SK-N-SH (cell line): Measurements from ENCODE around the gene DHCR24. TPM values are rescaled to one million over a fixed set of nuclear protein-coding genes. Genes with fewer than 3 reads are reported as not detected.

ENCODE experiments used
- CTCF ChIA-PET: fragments of 300-600, 350-600 bp; formaldehyde crosslinking; extraction: SDS; loops from one replicate; lab custom pipeline; 2021; lab: Yijun Ruan, JAX
- POLR2A ChIA-PET: fragments of 350-600 bp; sonication (Branson Sonifier 250); formaldehyde crosslinking; extraction: SDS; loops from one replicate; lab custom pipeline; 2020; ENCODE audit warnings: antibody characterized with exemption, inconsistent platforms; lab: Yijun Ruan, JAX
- DNase-seq: peaks from one replicate; pipeline ENCODE4 v3.0.0; 2012
- H2AFZ ChIP-seq: fragments of 200-600 bp; sonication (generic); 2 replicates; pipeline ENCODE4 v1.8.1; 2016; ENCODE audit warnings: antibody characterized with exemption, mild to moderate bottlenecking, low read depth
- H3F3A ChIP-seq: fragments of 200-600 bp; sonication (generic); replicated peaks from 2 replicates; pipeline ENCODE3; 2016; ENCODE audit warnings: antibody characterized with exemption, mild to moderate bottlenecking; ENCODE audit not compliant: insufficient read depth
- H3K27ac ChIP-seq, 2 experiments: fragments of 200-500 bp in 1 of 2; fragments of 200-600 bp in 1 of 2; sonication (Bioruptor generic) in 1 of 2; sonication (generic), shearing (Covaris generic) in 1 of 2; 2 replicates each; pipeline versions ENCODE4 v1.5.1 to v1.6.1; 2014 to 2016; ENCODE audit warnings: low read depth in 2 of 2, inconsistent platforms in 1 of 2, low read length in 1 of 2, mild to moderate bottlenecking in 1 of 2, mixed read lengths in 1 of 2
- H3K27me3 ChIP-seq: fragments of 200-600 bp; sonication (generic), shearing (Covaris generic); 2 replicates; pipeline ENCODE4 v1.6.1; 2016; ENCODE audit warnings: mixed run types; ENCODE audit not compliant: insufficient read depth
- H3K36me3 ChIP-seq, 2 experiments: fragments of 200-500 bp in 1 of 2; fragments of 200-600 bp in 1 of 2; sonication (Bioruptor generic) in 1 of 2; sonication (generic) in 1 of 2; replicated peaks in 1 of 2; 2 replicates each; pipeline versions ENCODE3 to v1.5.1; 2014 to 2016; ENCODE audit warnings: low read length in 1 of 2, mild to moderate bottlenecking in 1 of 2; ENCODE audit not compliant: insufficient read depth in 2 of 2, control insufficient read depth in 1 of 2
- H3K4me1 ChIP-seq, 2 experiments: fragments of 200-500 bp in 1 of 2; fragments of 200-600 bp in 1 of 2; sonication (Bioruptor generic) in 1 of 2; sonication (generic), shearing (Covaris generic) in 1 of 2; 2 replicates each; pipeline versions ENCODE4 v1.5.1 to v1.6.1; 2014 to 2016; ENCODE audit warnings: low read depth in 1 of 2, low read length in 1 of 2, mixed run types in 1 of 2; ENCODE audit not compliant: insufficient read depth in 2 of 2, control insufficient read depth in 1 of 2
- H3K4me2 ChIP-seq: fragments of 200-600 bp; sonication (generic), shearing (Covaris generic); 2 replicates; pipeline ENCODE4 v1.6.1; 2017; ENCODE audit warnings: mixed run types
- H3K4me3 ChIP-seq, 2 experiments: fragments of 200-500 bp in 1 of 2; fragments of 200-600 bp in 1 of 2; sonication (Bioruptor generic) in 1 of 2; sonication (generic), shearing (Covaris generic) in 1 of 2; 2 replicates each; pipeline versions ENCODE4 v1.5.1 to v1.8.1; 2014 to 2016; ENCODE audit warnings: low read depth in 2 of 2, inconsistent platforms in 1 of 2, low read length in 1 of 2, mild to moderate bottlenecking in 1 of 2, mixed read lengths in 1 of 2, moderate library complexity in 1 of 2
- H3K79me2 ChIP-seq: fragments of 200-600 bp; sonication (generic); 2 replicates; pipeline ENCODE4 v1.8.1; 2017; ENCODE audit warnings: mild to moderate bottlenecking; ENCODE audit not compliant: insufficient read depth
- H3K9ac ChIP-seq: fragments of 200-600 bp; sonication (generic); 2 replicates; pipeline ENCODE4 v1.6.1; 2017; ENCODE audit warnings: mixed run types
- H3K9me2 ChIP-seq: fragments of 200-600 bp; sonication (generic); 2 replicates; pipeline ENCODE4 v1.6.1; 2017; ENCODE audit warnings: mixed run types
- H3K9me3 ChIP-seq: fragments of 200-600 bp; sonication (generic); 2 replicates; pipeline ENCODE4 v1.6.1; 2017; ENCODE audit warnings: mixed run types, mild to moderate bottlenecking, moderate library complexity
- H4K20me1 ChIP-seq: fragments of 200-600 bp; sonication (generic); 2 replicates; pipeline ENCODE4 v1.6.1; 2017; ENCODE audit warnings: mild to moderate bottlenecking, mixed run types; ENCODE audit not compliant: insufficient read depth
- CHD2 ChIP-seq: fragments of 150-350 bp; IDR thresholded peaks from 2 replicates; pipeline ENCODE4 v1.6.1; 2018; ENCODE audit warnings: low read length; ENCODE audit not compliant: partially characterized antibody
- EZH2phosphoT487 ChIP-seq: fragments of 200-600 bp; sonication (generic); IDR thresholded peaks from 2 replicates; pipeline ENCODE4 v1.6.1; 2017; ENCODE audit warnings: low read depth, mixed run types, mild to moderate bottlenecking, antibody characterized with exemption, moderate library complexity, borderline replicate concordance
- FOXJ3 ChIP-seq: sonication (generic); formaldehyde crosslinking; IDR thresholded peaks from 2 replicates; pipeline ENCODE4 v1.5.1; 2020; ENCODE audit warnings: mild to moderate bottlenecking, missing genetic modification reagents
- MAX ChIP-seq: IDR thresholded peaks from 2 replicates; pipeline ENCODE4 v1.4.0; 2012; ENCODE audit warnings: low read depth
- MEF2A ChIP-seq: IDR thresholded peaks from 2 replicates; pipeline ENCODE4 v1.4.0; 2012; ENCODE audit warnings: low read depth, borderline replicate concordance
- NFIC ChIP-seq: IDR thresholded peaks from 2 replicates; pipeline ENCODE4 v1.4.0; 2012; ENCODE audit warnings: borderline replicate concordance
- POLR2AphosphoS5 ChIP-seq: IDR thresholded peaks from 2 replicates; pipeline ENCODE4 v1.6.1; 2012; ENCODE audit warnings: low read depth, low read length
- RCOR1 ChIP-seq: fragments of 150-350 bp; IDR thresholded peaks from 2 replicates; pipeline ENCODE4 v1.6.1; 2017; ENCODE audit warnings: antibody characterized with exemption, low read length
- REST ChIP-seq: IDR thresholded peaks from 2 replicates; pipeline ENCODE4 v1.6.1; 2012; ENCODE audit warnings: mild to moderate bottlenecking, low read depth, low read length, moderate library complexity
- RFX5 ChIP-seq: IDR thresholded peaks from 2 replicates; pipeline ENCODE4 v1.6.1; 2012; ENCODE audit warnings: mild to moderate bottlenecking, improper control_type of control experiment, low read length
- RXRA ChIP-seq: IDR thresholded peaks from 2 replicates; pipeline ENCODE4 v1.4.0; 2012; ENCODE audit warnings: low read depth, mild to moderate bottlenecking, borderline replicate concordance
- SIN3A ChIP-seq: IDR thresholded peaks from 2 replicates; pipeline ENCODE4 v1.6.1; 2012; ENCODE audit warnings: low read depth, mild to moderate bottlenecking, low read length, moderate library complexity, borderline replicate concordance
- SMC3 ChIP-seq: IDR thresholded peaks from 2 replicates; pipeline ENCODE4 v1.6.1; 2012; ENCODE audit warnings: low read depth, low read length, improper control_type of control experiment
- USF1 ChIP-seq: IDR thresholded peaks from 2 replicates; pipeline ENCODE4 v1.4.0; 2012; ENCODE audit warnings: low read depth, borderline replicate concordance
- WGBS: methylation state at CpG from one replicate; pipeline ENCODE4 v1.1.6; 2017; ENCODE audit warnings: low lambda C conversion rate; 5-methylcytosine and 5-hydroxymethylcytosine counted together
- polyA plus RNA-seq, 3 experiments: library from polyadenylated mRNA; depleted of rRNA; stranded (reverse); fragments of >200 nt; gene quantifications; 2 replicates each; pipeline ENCODE4 v1.2.3, GENCODE V29; 2012

DHCR24 gene
- polyA plus RNA-seq, 1 of the 3 experiments (the other 2 are of a cell fraction): 4.3 TPM

- ChIA-PET CTCF (interaction anchor here (0.9 to 1.4 kb wide), 3 partner anchors 9 to 316 kb away, joined by 3 to 5 read pairs (median 4); no protein-coding TSS in a partner anchor), POLR2A (no interaction called here)
- TF ChIP-seq REST (peak; percentile 88), SIN3A (no peak)
- Histone ChIP-seq H3F3A (no peaks in the 10 kb centered on the region), H2AFZ (no peak overlapping the region), H3K9me2 (no peaks in the 10 kb centered on the region), H3K4me1 (no peaks in the 10 kb centered on the region; a peak in 1 of 4 replicates), H3K36me3 (no peaks in the 10 kb centered on the region), H4K20me1 (no peaks in the 10 kb centered on the region), H3K9ac (no peak overlapping the region), H3K9me3 (no peaks in the 10 kb centered on the region), H3K27ac (no peak overlapping the region), H3K4me2 (no peak overlapping the region), H3K79me2 (no peaks in the 10 kb centered on the region), H3K27me3 (no peaks in the 10 kb centered on the region), H3K4me3 (no peak overlapping the region)
- WGBS: 63% methylated on average over 4 of the region's 4 CpGs
- DNase-seq: no peak
These were observed 83.1 kb downstream of the DHCR24 start for GRCh38 chr1:54803761-54804470.

- no peak for DNase-seq
- Histone ChIP-seq H3K4me1 (no peaks in the 10 kb centered on the region; a peak in 1 of 4 replicates), H2AFZ (no peak within 1 kb of the TSS), H4K20me1 (no peaks in the 10 kb centered on the region), H3K79me2 (no peaks in the 10 kb centered on the region), H3K36me3 (no peaks in the 10 kb centered on the region), H3K4me2 (no peak within 1 kb of the TSS), H3F3A (no peaks in the 10 kb centered on the region), H3K27ac (no peak within 1 kb of the TSS), H3K9me2 (no peaks in the 10 kb centered on the region), H3K27me3 (no peaks in the 10 kb centered on the region), H3K9me3 (no peaks in the 10 kb centered on the region), H3K4me3 (no peak within 1 kb of the TSS), H3K9ac (no peak within 1 kb of the TSS)
- ChIA-PET POLR2A (no interaction called here), CTCF (interaction anchor here (1.0 to 2.8 kb wide), 2 partner anchors 9 to 312 kb away, joined by 5 to 11 read pairs; no protein-coding TSS in a partner anchor)
- WGBS: 89% methylated on average over 20 of the region's 58 CpGs
- TF ChIP-seq MAX (no peak), RCOR1 (no peak), POLR2AphosphoS5 (no peak), EZH2phosphoT487 (no peak), REST (no peak), MEF2A (no peak), SIN3A (no peak), USF1 (no peak), SMC3 (no peak), CHD2 (no peak), FOXJ3 (no peak), NFIC (no peak), RFX5 (no peak), RXRA (no peak)
These were observed 85.9 kb downstream of the DHCR24 start, which contains the start of gene TTC22 for GRCh38 chr1:54800899-54801759. TTC22 (minus strand) TSS chr1:54801323; CDS start chr1:54801163, 160 bp downstream.
